GM21619 (cell line): ENCODE data around the gene CNOT4.
"Not testable (repeated sequence)": the region's sequence is repeated elsewhere in the genome, so short reads cannot be mapped to it uniquely, and the experiment has no call there.

Source experiments
- ATAC-seq: cut with Tn5 transposase; IDR thresholded peaks from one replicate; pipeline ENCODE4 v1.9.1; 2021; ENCODE audit not compliant: unreplicated experiment

CNOT4 gene

GRCh38 chr7:135459076-135459475 lies 50.8 kb downstream of the CNOT4 start:
- ATAC-seq, result no peak

GRCh38 chr7:135454060-135454459 lies 55.8 kb downstream of the CNOT4 start:
- no peak for ATAC-seq

GRCh38 chr7:135449436-135449835 lies 60.5 kb downstream of the CNOT4 start:
- no peak for ATAC-seq

- no peak for ATAC-seq
Measured at GRCh38 chr7:135448753-135449152, 61.1 kb downstream of the CNOT4 start.

- ATAC-seq, result no peak
Measured at GRCh38 chr7:135447748-135448147, 62.2 kb downstream of the CNOT4 start.

GRCh38 chr7:135445690-135446089 lies 64.2 kb downstream of the CNOT4 start:
- peak; percentile 57 for ATAC-seq

GRCh38 chr7:135445266-135445665 lies 64.6 kb downstream of the CNOT4 start:
- not testable (repeated sequence) for ATAC-seq

- ATAC-seq, result no peak
Measured at GRCh38 chr7:135441791-135442190, 68.1 kb downstream of the CNOT4 start.

- ATAC-seq, result no peak
Measured at GRCh38 chr7:135434047-135434446, 75.9 kb downstream of the CNOT4 start.

- no peak for ATAC-seq
Measured at GRCh38 chr7:135430626-135431025, 79.3 kb downstream of the CNOT4 start.

- ATAC-seq, result no peak
Measured at GRCh38 chr7:135428879-135429278, 81.0 kb downstream of the CNOT4 start.

GRCh38 chr7:135428011-135428410 lies 81.9 kb downstream of the CNOT4 start:
- ATAC-seq, result no peak

- ATAC-seq, result no peak
Measured at GRCh38 chr7:135427166-135427565, 82.7 kb downstream of the CNOT4 start.

GRCh38 chr7:135425036-135425435 lies 84.9 kb downstream of the CNOT4 start:
- no peak for ATAC-seq

- no peak for ATAC-seq
Measured at GRCh38 chr7:135420786-135421185, 89.1 kb downstream of the CNOT4 start.

GRCh38 chr7:135416431-135416830 lies 93.5 kb downstream of the CNOT4 start:
- ATAC-seq, result no peak

- peak; percentile 48 for ATAC-seq
Measured at GRCh38 chr7:135414850-135415439, 95.0 kb downstream of the CNOT4 start.

GRCh38 chr7:135414208-135414607 lies 95.7 kb downstream of the CNOT4 start:
- ATAC-seq, result no peak

GRCh38 chr7:135411098-135411497 lies 98.8 kb downstream of the CNOT4 start:
- no peak for ATAC-seq

- ATAC-seq, result no peak
Measured at GRCh38 chr7:135410543-135410942, 99.4 kb downstream of the CNOT4 start.

- ATAC-seq, result no peak
Measured at GRCh38 chr7:135409845-135410542, 99.9 kb downstream of the CNOT4 start.

- ATAC-seq, result no peak
Measured at GRCh38 chr7:135407884-135408283, 102.0 kb downstream of the CNOT4 start.

GRCh38 chr7:135406918-135407317 lies 103.0 kb downstream of the CNOT4 start:
- ATAC-seq, result no peak
